SK-N-MC (cell line): Measurements from ENCODE around the gene CYP19A1.

Source experiments
- EZH2 ChIP-seq: fragments of 200-600 bp; sonication (generic); IDR thresholded peaks from one replicate; pipeline ENCODE4 v1.6.1; 2017; ENCODE audit warnings: antibody characterized with exemption
- FOXP2 ChIP-seq: optimal IDR thresholded peaks from 2 replicates; pipeline ENCODE3; 2011; ENCODE audit warnings: mild to moderate bottlenecking, moderate library complexity; ENCODE audit not compliant: insufficient read depth; ENCODE audit errors: extremely low read length, control extremely low read depth
- POLR2AphosphoS5 ChIP-seq: IDR thresholded peaks from 2 replicates; pipeline ENCODE4 v1.6.1; 2012; ENCODE audit warnings: mild to moderate bottlenecking, low read depth, low read length, borderline replicate concordance

DNA sequence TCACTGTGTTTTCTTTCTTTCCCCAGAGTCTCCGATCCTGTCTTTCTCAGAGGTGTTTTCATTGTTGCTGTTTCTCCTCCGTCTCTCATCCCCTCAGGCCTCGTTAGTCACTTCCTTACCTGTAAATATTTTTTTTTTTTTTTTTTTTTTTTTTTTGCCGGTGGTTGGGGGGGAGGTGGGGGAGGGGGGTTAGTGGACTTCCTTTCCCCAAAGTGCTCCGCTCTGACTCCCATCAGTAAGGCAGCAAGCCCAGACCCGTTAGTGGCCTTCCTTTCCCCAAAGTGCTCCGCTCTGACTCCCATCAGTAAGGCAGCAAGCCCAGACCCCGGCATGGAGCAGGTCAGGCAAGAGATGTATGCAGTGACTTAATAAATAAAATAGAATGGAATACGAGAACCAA lies 146.6 kb downstream of the CYP19A1 start:
- TF ChIP-seq EZH2 (no peak), POLR2AphosphoS5 (no peak), FOXP2 (no peak)
